GM12878 (cell line): ENCODE results near the gene CTAGE9.

Experiments used
- BRCA1 ChIP-seq: IDR thresholded peaks from 2 replicates; pipeline ENCODE4 v1.6.1; 2011; ENCODE audit warnings: low read depth, low read length, improper control_type of control experiment
- EP300 ChIP-seq, 2 experiments: fragments of 150-350 bp in 1 of 2; IDR thresholded peaks; 2 replicates each; pipeline ENCODE4 v1.6.1; 2011 to 2012; ENCODE audit warnings: low read depth in 2 of 2, low read length in 2 of 2, borderline replicate concordance in 1 of 2, improper control_type of control experiment in 1 of 2, inconsistent platforms in 1 of 2; ENCODE audit not compliant: control insufficient read depth in 1 of 2
- NFXL1 ChIP-seq: fragments of 450-650 bp; IDR thresholded peaks from 2 replicates; pipeline ENCODE4 v1.6.1; 2017; ENCODE audit warnings: antibody characterized with exemption, mild to moderate bottlenecking, borderline replicate concordance
- NR2C1 ChIP-seq: fragments of 450-650 bp; IDR thresholded peaks from 2 replicates; pipeline ENCODE4 v1.6.1; 2017; ENCODE audit warnings: antibody characterized with exemption, mild to moderate bottlenecking, moderate library complexity
- RELA ChIP-seq: fragments of 450-650 bp; IDR thresholded peaks from 2 replicates; pipeline ENCODE4 v1.8.0; 2014; ENCODE audit warnings: borderline replicate concordance; ENCODE audit not compliant: partially characterized antibody
- SPI1 ChIP-seq: IDR thresholded peaks from 2 replicates; pipeline ENCODE4 v1.6.1; 2011; ENCODE audit warnings: low read depth, mild to moderate bottlenecking, low read length, moderate library complexity, borderline replicate concordance; ENCODE audit not compliant: insufficient read depth
- TAF1 ChIP-seq: IDR thresholded peaks from 2 replicates; pipeline ENCODE4 v1.6.1; 2011; ENCODE audit warnings: mild to moderate bottlenecking, low read depth, low read length, borderline replicate concordance
- TF ChIP-seq, protein P1 (sequence below): IDR thresholded peaks from 2 replicates; pipeline ENCODE4 v1.6.1; 2011; ENCODE audit warnings: mild to moderate bottlenecking, low read depth, low read length, moderate library complexity; ENCODE audit not compliant: insufficient replicate concordance
- TF ChIP-seq, protein P2 (sequence below), 3 experiments: IDR thresholded peaks in 2 of 3; conservative IDR thresholded peaks in 1 of 3; 2 replicates each; pipeline ENCODE4 v1.5.1; 2011; ENCODE audit warnings: low read depth in 3 of 3, low read length in 3 of 3, mild to moderate bottlenecking in 3 of 3, control low read depth in 2 of 3, moderate library complexity in 2 of 3, inconsistent platforms in 1 of 3, mixed read lengths in 1 of 3; ENCODE audit not compliant: control insufficient read depth in 2 of 3, insufficient read depth in 1 of 3; ENCODE audit errors: extremely low read depth in 1 of 3
- TF ChIP-seq, protein P3 (sequence below): IDR thresholded peaks from 2 replicates; pipeline ENCODE4 v1.6.1; 2011; ENCODE audit warnings: borderline replicate concordance, low read depth, mild to moderate bottlenecking, moderate library complexity, mixed read lengths, low read length; ENCODE audit not compliant: insufficient read depth; ENCODE audit errors: extremely low read length

DNA sequence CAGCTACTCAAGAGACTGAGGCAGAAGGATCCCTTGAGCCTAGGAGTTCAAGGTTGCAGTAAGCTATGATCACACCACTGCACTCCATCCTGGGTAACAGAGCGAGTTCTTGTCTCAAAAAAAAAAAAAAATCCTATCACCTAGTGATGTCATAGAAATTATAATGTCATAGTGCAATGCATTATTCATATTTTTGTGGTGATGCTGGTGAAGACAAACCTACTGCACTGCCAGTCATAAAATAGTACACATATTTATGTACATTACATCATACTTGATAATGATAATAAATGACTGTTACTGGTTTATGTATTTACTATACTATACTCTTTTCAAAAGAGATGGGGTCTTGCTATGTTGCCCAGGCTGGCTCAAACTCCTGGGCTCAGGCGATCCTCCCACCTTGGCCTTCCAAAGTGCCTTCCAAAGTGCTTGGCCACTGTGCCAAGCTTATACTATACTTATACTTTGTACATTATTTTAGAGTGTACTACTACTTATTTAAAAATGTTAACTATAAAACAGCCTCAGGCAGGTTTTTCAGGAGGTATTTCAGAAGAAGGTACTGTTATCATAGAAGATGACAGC lies 47.1 kb downstream of the CTAGE9 start:
- TF ChIP-seq, protein P1, sequence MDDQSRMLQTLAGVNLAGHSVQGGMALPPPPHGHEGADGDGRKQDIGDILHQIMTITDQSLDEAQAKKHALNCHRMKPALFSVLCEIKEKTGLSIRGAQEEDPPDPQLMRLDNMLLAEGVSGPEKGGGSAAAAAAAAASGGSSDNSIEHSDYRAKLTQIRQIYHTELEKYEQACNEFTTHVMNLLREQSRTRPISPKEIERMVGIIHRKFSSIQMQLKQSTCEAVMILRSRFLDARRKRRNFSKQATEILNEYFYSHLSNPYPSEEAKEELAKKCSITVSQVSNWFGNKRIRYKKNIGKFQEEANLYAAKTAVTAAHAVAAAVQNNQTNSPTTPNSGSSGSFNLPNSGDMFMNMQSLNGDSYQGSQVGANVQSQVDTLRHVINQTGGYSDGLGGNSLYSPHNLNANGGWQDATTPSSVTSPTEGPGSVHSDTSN, result no peak
- TF ChIP-seq, protein P2, sequence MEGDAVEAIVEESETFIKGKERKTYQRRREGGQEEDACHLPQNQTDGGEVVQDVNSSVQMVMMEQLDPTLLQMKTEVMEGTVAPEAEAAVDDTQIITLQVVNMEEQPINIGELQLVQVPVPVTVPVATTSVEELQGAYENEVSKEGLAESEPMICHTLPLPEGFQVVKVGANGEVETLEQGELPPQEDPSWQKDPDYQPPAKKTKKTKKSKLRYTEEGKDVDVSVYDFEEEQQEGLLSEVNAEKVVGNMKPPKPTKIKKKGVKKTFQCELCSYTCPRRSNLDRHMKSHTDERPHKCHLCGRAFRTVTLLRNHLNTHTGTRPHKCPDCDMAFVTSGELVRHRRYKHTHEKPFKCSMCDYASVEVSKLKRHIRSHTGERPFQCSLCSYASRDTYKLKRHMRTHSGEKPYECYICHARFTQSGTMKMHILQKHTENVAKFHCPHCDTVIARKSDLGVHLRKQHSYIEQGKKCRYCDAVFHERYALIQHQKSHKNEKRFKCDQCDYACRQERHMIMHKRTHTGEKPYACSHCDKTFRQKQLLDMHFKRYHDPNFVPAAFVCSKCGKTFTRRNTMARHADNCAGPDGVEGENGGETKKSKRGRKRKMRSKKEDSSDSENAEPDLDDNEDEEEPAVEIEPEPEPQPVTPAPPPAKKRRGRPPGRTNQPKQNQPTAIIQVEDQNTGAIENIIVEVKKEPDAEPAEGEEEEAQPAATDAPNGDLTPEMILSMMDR (IDR thresholded peaks at IDR 0.05 in 2 of 3, conservative IDR thresholded peaks at IDR 0.05 in 1 of 3; ENCODE audit: control insufficient read depth in 2 of 3, extremely low read depth in 1 of 3, insufficient read depth in 1 of 3, low read depth in 3 of 3, low read length in 3 of 3), result no peak
- TF ChIP-seq NR2C1 (no peak), BRCA1 (no peak), NFXL1 (no peak), TAF1 (no peak), RELA (no peak), EP300 (IDR thresholded peaks at IDR 0.05; ENCODE audit: borderline replicate concordance in 1 of 2, control insufficient read depth in 1 of 2, low read depth in 2 of 2, low read length in 2 of 2) (no peak), SPI1 (no peak)
- TF ChIP-seq, protein P3, sequence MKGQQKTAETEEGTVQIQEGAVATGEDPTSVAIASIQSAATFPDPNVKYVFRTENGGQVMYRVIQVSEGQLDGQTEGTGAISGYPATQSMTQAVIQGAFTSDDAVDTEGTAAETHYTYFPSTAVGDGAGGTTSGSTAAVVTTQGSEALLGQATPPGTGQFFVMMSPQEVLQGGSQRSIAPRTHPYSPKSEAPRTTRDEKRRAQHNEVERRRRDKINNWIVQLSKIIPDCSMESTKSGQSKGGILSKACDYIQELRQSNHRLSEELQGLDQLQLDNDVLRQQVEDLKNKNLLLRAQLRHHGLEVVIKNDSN, result no peak
